T-helper 1 cell treated with Interleukin-12 subunit alpha and Interleukin-12 subunit beta and Interleukin-4 antibody, amounts not matched to agents 30 μg/mL and 1 μg/mL, for 36 hours (primary cell): Measurements from ENCODE around the gene CSTPP1.
"Not testable (repeated sequence)": the region's sequence is repeated elsewhere in the genome, so short reads cannot be mapped to it uniquely, and the experiment has no call there.

Experiments
- H3K27ac Mint-ChIP-seq: one replicate; pipeline ENCODE4 v1.8.0; 2021; ENCODE audit warnings: mild to moderate bottlenecking, mixed read lengths
- H3K27me3 Mint-ChIP-seq: one replicate; pipeline ENCODE4 v1.8.0; 2021; ENCODE audit warnings: low read depth, mixed read lengths
- H3K36me3 Mint-ChIP-seq: one replicate; pipeline ENCODE4 v1.8.0; 2021; ENCODE audit warnings: low read depth, mixed read lengths
- H3K4me1 Mint-ChIP-seq: one replicate; pipeline ENCODE4 v1.8.0; 2021; ENCODE audit warnings: low read depth, mixed read lengths
- H3K4me3 Mint-ChIP-seq: one replicate; pipeline ENCODE4 v1.8.0; 2021; ENCODE audit warnings: mild to moderate bottlenecking, moderate library complexity, mixed read lengths
- H3K9me3 Mint-ChIP-seq: one replicate; pipeline ENCODE4 v1.8.0; 2021; ENCODE audit warnings: mixed read lengths

CSTPP1 gene

GRCh38 chr11:47202576-47202975 lies 266.0 kb downstream of the CSTPP1 start:
- Mint-ChIP-seq H3K4me3 (no peak overlapping the region), H3K27ac (no peak overlapping the region), H3K4me1 (no peaks in the 10 kb centered on the region), H3K27me3 (peaks cover 11% of the 10 kb centered on the region), H3K36me3 (no peaks in the 10 kb centered on the region), H3K9me3 (no peaks in the 10 kb centered on the region)

GRCh38 chr11:47204637-47204989 lies 268.1 kb downstream of the CSTPP1 start:
- H3K27me3 Mint-ChIP-seq = peaks cover 7% of the 10 kb centered on the region
- H3K9me3 Mint-ChIP-seq = no peaks in the 10 kb centered on the region
- no peak overlapping the region for H3K27ac Mint-ChIP-seq
- H3K36me3 Mint-ChIP-seq = no peaks in the 10 kb centered on the region
- H3K4me1 Mint-ChIP-seq = no peaks in the 10 kb centered on the region
- no peak overlapping the region for H3K4me3 Mint-ChIP-seq

- not testable (repeated sequence) for H3K9me3 Mint-ChIP-seq, H3K36me3 Mint-ChIP-seq, H3K27me3 Mint-ChIP-seq, H3K27ac Mint-ChIP-seq, H3K4me3 Mint-ChIP-seq, H3K4me1 Mint-ChIP-seq
Measured at GRCh38 chr11:47206577-47206976, 270.0 kb downstream of the CSTPP1 start.

GRCh38 chr11:47207459-47207858 lies 270.9 kb downstream of the CSTPP1 start:
- H3K9me3 Mint-ChIP-seq = no peaks in the 10 kb centered on the region
- H3K27me3 Mint-ChIP-seq = peaks cover 7% of the 10 kb centered on the region
- H3K4me1 Mint-ChIP-seq = peaks cover 2% of the 10 kb centered on the region
- no peaks in the 10 kb centered on the region for H3K36me3 Mint-ChIP-seq
- H3K27ac Mint-ChIP-seq = no peak overlapping the region
- H3K4me3 Mint-ChIP-seq = no peak overlapping the region

- H3K4me3 Mint-ChIP-seq, H3K27ac Mint-ChIP-seq, H3K27me3 Mint-ChIP-seq, H3K36me3 Mint-ChIP-seq, H3K4me1 Mint-ChIP-seq, H3K9me3 Mint-ChIP-seq: not testable (repeated sequence)
Measured at GRCh38 chr11:47208008-47208552, 271.5 kb downstream of the CSTPP1 start.

- Mint-ChIP-seq H3K4me1 (peaks cover 4% of the 10 kb centered on the region), H3K9me3 (no peaks in the 10 kb centered on the region), H3K36me3 (no peaks in the 10 kb centered on the region), H3K27me3 (peaks cover 7% of the 10 kb centered on the region), H3K4me3 (no peak overlapping the region), H3K27ac (no peak overlapping the region)
Measured at GRCh38 chr11:47208628-47209027, 272.1 kb downstream of the CSTPP1 start.
